Activated CD8-positive, alpha-beta T cell treated with anti-CD3 and anti-CD28 coated beads for 36 hours (primary cell): ENCODE measurements around the gene NFAM1. TPM values are rescaled to one million over a fixed set of nuclear protein-coding genes. Genes with fewer than 3 reads are reported as not detected.

Experiments
- ATAC-seq: fragments of 200-7000 bp; cut with Tn5 transposase; one replicate; pipeline ENCODE4 v1.10.0; 2021; ENCODE audit warnings: mild to moderate bottlenecking, moderate library complexity
- CTCF ChIA-PET: fragments of 350-600 bp; sonication (Branson Sonifier 250); formaldehyde crosslinking; loops from one replicate; lab custom pipeline; 2021; ENCODE audit warnings: antibody characterized with exemption; lab: Charles Lee
- POLR2A ChIA-PET: fragments of 350-600 bp; sonication (Branson Sonifier 250); formaldehyde crosslinking; loops from one replicate; lab custom pipeline; 2021; ENCODE audit warnings: antibody characterized with exemption; lab: Charles Lee
- DNase-seq: peaks from one replicate; pipeline ENCODE4 v3.0.0-alpha.2; 2020
- H3K27ac Mint-ChIP-seq: one replicate; pipeline ENCODE4 v1.8.0; 2021; ENCODE audit warnings: mild to moderate bottlenecking, mixed read lengths
- H3K27me3 Mint-ChIP-seq: one replicate; pipeline ENCODE4 v1.8.0; 2021; ENCODE audit warnings: mixed read lengths
- H3K36me3 Mint-ChIP-seq: one replicate; pipeline ENCODE4 v1.8.0; 2021; ENCODE audit warnings: low read depth, mixed read lengths
- H3K4me1 Mint-ChIP-seq: one replicate; pipeline ENCODE4 v1.8.0; 2021; ENCODE audit warnings: low read depth, mixed read lengths
- H3K4me3 Mint-ChIP-seq: one replicate; pipeline ENCODE4 v1.8.0; 2021; ENCODE audit warnings: mild to moderate bottlenecking, moderate library complexity, mixed read lengths
- H3K9me3 Mint-ChIP-seq: one replicate; pipeline ENCODE4 v1.8.0; 2021; ENCODE audit warnings: mixed read lengths
- CTCF ChIP-seq: fragments of 200-600 bp; IDR thresholded peaks from one replicate; pipeline ENCODE4 v1.8.0; 2022; ENCODE audit warnings: antibody characterized with exemption, mild to moderate bottlenecking
- intact Hi-C: fragments of 100-400 bp; cut with micrococcal nuclease; formaldehyde crosslinking; loops from one replicate; pipeline ENCODE4 v1.10.0; 2022
- total RNA-seq, 2 experiments: library from RNA; stranded (reverse); gene quantifications; one replicate each; pipeline ENCODE4 v1.2.3, GENCODE V29; 2021

NFAM1 gene
- total RNA-seq, 2 experiments from 2014 or later = 0.16 TPM; not detected in 1

DNA sequence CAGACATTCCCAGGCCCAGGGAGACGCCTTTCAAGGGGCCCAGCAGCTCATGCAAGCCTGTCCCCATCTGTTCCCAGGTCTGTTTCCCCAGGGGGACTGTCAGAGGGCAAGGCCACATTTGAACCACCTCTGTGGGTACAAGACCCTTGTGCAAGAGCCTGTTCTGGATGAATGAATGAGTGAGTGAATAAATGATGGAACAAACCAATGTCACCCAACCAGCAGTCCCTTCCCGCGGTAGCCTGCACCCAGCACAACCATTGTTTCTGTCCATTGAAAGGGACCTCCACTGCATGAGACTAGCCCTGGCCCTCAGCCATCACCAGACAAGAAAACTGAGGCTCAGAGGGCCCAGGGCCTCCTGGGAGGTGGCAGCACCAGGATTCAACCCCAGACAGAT is 92.1 kb downstream of the NFAM1 start:
- H3K27me3 Mint-ChIP-seq = peaks cover 2% of the 10 kb centered on the region
- POLR2A ChIA-PET = no interaction called here
- no peak for ATAC-seq
- no peak overlapping the region for H3K27ac Mint-ChIP-seq
- no peaks in the 10 kb centered on the region for H3K9me3 Mint-ChIP-seq
- TF ChIP-seq CTCF = no peak
- CTCF ChIA-PET = no interaction called here
- DNase-seq = no peak
- H3K4me3 Mint-ChIP-seq = no peak overlapping the region
- H3K4me1 Mint-ChIP-seq = peaks cover 12% of the 10 kb centered on the region
- H3K36me3 Mint-ChIP-seq = no peaks in the 10 kb centered on the region
- intact Hi-C loops = no loop called here

- CTCF ChIA-PET = no interaction called here
- H3K27me3 Mint-ChIP-seq = peaks cover 2% of the 10 kb centered on the region
- intact Hi-C loops = no loop called here
- DNase-seq = no peak
- POLR2A ChIA-PET = no interaction called here
- no peak overlapping the region for H3K27ac Mint-ChIP-seq
- H3K4me1 Mint-ChIP-seq = peaks cover 13% of the 10 kb centered on the region
- no peak for TF ChIP-seq CTCF
- H3K4me3 Mint-ChIP-seq = no peak overlapping the region
- H3K36me3 Mint-ChIP-seq = no peaks in the 10 kb centered on the region
- ATAC-seq = no peak
- H3K9me3 Mint-ChIP-seq = no peaks in the 10 kb centered on the region
These were observed 93.7 kb downstream of the NFAM1 start for GRCh38 chr22:42338479-42338878.

GRCh38 chr22:42337356-42337755 is 94.8 kb downstream of the NFAM1 start:
- Mint-ChIP-seq H3K36me3 (no peaks in the 10 kb centered on the region), H3K4me3 (no peak overlapping the region), H3K27ac (no peak overlapping the region), H3K4me1 (peaks cover 11% of the 10 kb centered on the region), H3K9me3 (no peaks in the 10 kb centered on the region), H3K27me3 (no peaks in the 10 kb centered on the region)
- CTCF ChIA-PET = no interaction called here
- POLR2A ChIA-PET = no interaction called here
- no peak for DNase-seq
- intact Hi-C loops = no loop called here
- no peak for TF ChIP-seq CTCF
- no peak for ATAC-seq

GRCh38 chr22:42336527-42337227 is 95.5 kb downstream of the NFAM1 start:
- H3K27ac Mint-ChIP-seq = no peak overlapping the region
- no peaks in the 10 kb centered on the region for H3K27me3 Mint-ChIP-seq
- peaks cover 7% of the 10 kb centered on the region for H3K4me1 Mint-ChIP-seq
- no peak for ATAC-seq
- H3K4me3 Mint-ChIP-seq = no peak overlapping the region
- no peaks in the 10 kb centered on the region for H3K36me3 Mint-ChIP-seq
- no peaks in the 10 kb centered on the region for H3K9me3 Mint-ChIP-seq
- intact Hi-C loops = no loop called here
- POLR2A ChIA-PET = no interaction called here
- DNase-seq = no peak
- TF ChIP-seq CTCF = no peak
- CTCF ChIA-PET = no interaction called here

DNA sequence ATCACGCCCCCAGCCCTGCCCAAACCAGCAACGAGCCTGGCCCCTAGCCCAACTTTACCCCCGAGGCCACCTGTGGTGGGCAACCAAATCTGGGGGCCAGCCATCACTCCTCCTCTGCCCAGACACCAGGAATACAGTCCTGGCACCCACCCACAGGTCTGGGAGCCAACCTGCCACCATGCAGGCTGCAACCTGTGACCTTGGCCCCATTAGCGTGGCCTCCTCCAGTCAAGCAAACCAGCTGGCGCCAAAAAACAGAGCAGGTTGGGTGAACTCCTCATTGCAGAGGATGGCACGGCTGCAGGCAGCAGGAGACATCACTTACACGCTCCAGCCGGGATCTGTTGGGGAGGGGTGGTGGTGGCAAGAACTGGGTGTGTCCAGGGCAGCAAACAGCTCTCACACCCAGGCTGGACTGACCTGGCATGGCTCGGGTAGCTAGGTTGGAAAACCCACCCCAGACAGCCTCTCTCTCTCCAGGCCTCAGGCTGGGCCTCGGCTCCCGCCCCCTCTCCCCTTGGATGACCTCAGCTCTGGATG is 96.3 kb downstream of the NFAM1 start:
- ATAC-seq = no peak
- no peak for TF ChIP-seq CTCF
- Mint-ChIP-seq H3K9me3 (no peaks in the 10 kb centered on the region), H3K36me3 (no peaks in the 10 kb centered on the region), H3K4me3 (no peak overlapping the region), H3K27ac (no peak overlapping the region), H3K4me1 (peaks cover 7% of the 10 kb centered on the region), H3K27me3 (no peaks in the 10 kb centered on the region)
- ChIA-PET POLR2A (no interaction called here), CTCF (no interaction called here)
- intact Hi-C loops = no loop called here
- DNase-seq = no peak
